Effector memory CD4-positive, alpha-beta T cell (primary cell): ENCODE results near the gene SUSD2.
A peak's percentile ranks its signal among the peaks of the same experiment; 100 is the strongest.

Experiments used
- DNase-seq, 3 donors: peaks; one replicate each; pipeline ENCODE4 v3.0.0-alpha.2; 2020
- H3K27ac ChIP-seq: 2 replicates; pipeline ENCODE4 v1.7.0; 2013; ENCODE audit warnings: mild to moderate bottlenecking, low read length, moderate library complexity; ENCODE audit not compliant: insufficient read depth, poor library complexity, severe bottlenecking
- H3K27me3 ChIP-seq: replicated peaks from 2 replicates; pipeline ENCODE4 v1.7.0; 2013; ENCODE audit warnings: mild to moderate bottlenecking, low read length; ENCODE audit not compliant: insufficient read depth, control insufficient read depth, poor library complexity, severe bottlenecking
- H3K36me3 ChIP-seq: 2 replicates; pipeline ENCODE4 v1.7.0; 2013; ENCODE audit warnings: mild to moderate bottlenecking, low read length, moderate library complexity; ENCODE audit not compliant: control insufficient read depth, insufficient read depth
- H3K4me1 ChIP-seq: 2 replicates; pipeline ENCODE4 v1.7.0; 2013; ENCODE audit warnings: low read length, mild to moderate bottlenecking; ENCODE audit not compliant: control insufficient read depth, insufficient read depth, poor library complexity, severe bottlenecking
- H3K4me3 ChIP-seq: 2 replicates; pipeline ENCODE4 v1.7.0; 2013; ENCODE audit warnings: low read length, low read depth, mild to moderate bottlenecking; ENCODE audit not compliant: insufficient read depth, poor library complexity, severe bottlenecking
- H3K9me3 ChIP-seq: 2 replicates; pipeline ENCODE4 v1.7.0; 2013; ENCODE audit warnings: mild to moderate bottlenecking, low read length, moderate library complexity; ENCODE audit not compliant: control insufficient read depth

Gene SUSD2

GRCh38 chr22:24153353-24153752 is 27.9 kb upstream of the SUSD2 start:
- Histone ChIP-seq H3K9me3 (no peaks in the 10 kb centered on the region), H3K4me1 (peaks cover 48% of the 10 kb centered on the region), H3K4me3 (peak overlapping the region; percentile 20), H3K36me3 (no peaks in the 10 kb centered on the region), H3K27me3 (no peaks in the 10 kb centered on the region), H3K27ac (peak overlapping the region; percentile 58)
- no peak for DNase-seq

GRCh38 chr22:24153959-24154358 is 27.3 kb upstream of the SUSD2 start:
- no peaks in the 10 kb centered on the region for H3K27me3 ChIP-seq
- peak overlapping the region; percentile 20 for H3K4me3 ChIP-seq
- H3K9me3 ChIP-seq: no peaks in the 10 kb centered on the region
- H3K27ac ChIP-seq: peak overlapping the region; percentile 58
- H3K4me1 ChIP-seq: peaks cover 54% of the 10 kb centered on the region
- no peaks in the 10 kb centered on the region for H3K36me3 ChIP-seq
- DNase-seq: no peak

- peak overlapping the region; percentile 58 for H3K27ac ChIP-seq
- peaks cover 62% of the 10 kb centered on the region for H3K4me1 ChIP-seq
- DNase-seq: no peak
- H3K27me3 ChIP-seq: no peaks in the 10 kb centered on the region
- H3K9me3 ChIP-seq: no peaks in the 10 kb centered on the region
- peak overlapping the region; percentile 76 for H3K4me3 ChIP-seq
- peaks cover 1% of the 10 kb centered on the region for H3K36me3 ChIP-seq
Observed at GRCh38 chr22:24154826-24155225, 26.5 kb upstream of the SUSD2 start.

- peak overlapping the region; percentile 76 for H3K4me3 ChIP-seq
- H3K27ac ChIP-seq: peak overlapping the region; percentile 82
- no peaks in the 10 kb centered on the region for H3K9me3 ChIP-seq
- H3K4me1 ChIP-seq: peaks cover 62% of the 10 kb centered on the region
- no peaks in the 10 kb centered on the region for H3K27me3 ChIP-seq
- DNase-seq: no peak
- peaks cover 10% of the 10 kb centered on the region for H3K36me3 ChIP-seq
Observed at GRCh38 chr22:24155627-24156140, 25.6 kb upstream of the SUSD2 start.

GRCh38 chr22:24156141-24156912 is 25.0 kb upstream of the SUSD2 start:
- Histone ChIP-seq H3K9me3 (no peaks in the 10 kb centered on the region), H3K4me1 (peaks cover 62% of the 10 kb centered on the region), H3K36me3 (peaks cover 10% of the 10 kb centered on the region), H3K4me3 (peak overlapping the region; percentile 76), H3K27ac (peak overlapping the region; percentile 82), H3K27me3 (no peaks in the 10 kb centered on the region)
- peak; percentile 35 to 56 (median 55) for DNase-seq

- Histone ChIP-seq H3K4me1 (peaks cover 61% of the 10 kb centered on the region), H3K36me3 (peaks cover 18% of the 10 kb centered on the region), H3K4me3 (peak overlapping the region; percentile 76), H3K27ac (peak overlapping the region; percentile 82), H3K9me3 (no peaks in the 10 kb centered on the region), H3K27me3 (no peaks in the 10 kb centered on the region)
- DNase-seq: peak; percentile 82 to 85 (median 84)
Observed at GRCh38 chr22:24156913-24157821, 24.1 kb upstream of the SUSD2 start.

GRCh38 chr22:24157822-24158135 is 23.5 kb upstream of the SUSD2 start:
- peaks cover 25% of the 10 kb centered on the region for H3K36me3 ChIP-seq
- no peaks in the 10 kb centered on the region for H3K27me3 ChIP-seq
- no peaks in the 10 kb centered on the region for H3K9me3 ChIP-seq
- H3K27ac ChIP-seq: peak overlapping the region; percentile 82
- H3K4me1 ChIP-seq: peaks cover 55% of the 10 kb centered on the region
- DNase-seq: no peak
- peak overlapping the region; percentile 76 for H3K4me3 ChIP-seq

GRCh38 chr22:24159650-24160049 is 21.6 kb upstream of the SUSD2 start:
- peak overlapping the region; percentile 22 for H3K27ac ChIP-seq
- peaks cover 37% of the 10 kb centered on the region for H3K4me1 ChIP-seq
- DNase-seq: no peak
- no peak overlapping the region for H3K4me3 ChIP-seq
- H3K9me3 ChIP-seq: no peaks in the 10 kb centered on the region
- H3K27me3 ChIP-seq: no peaks in the 10 kb centered on the region
- H3K36me3 ChIP-seq: peaks cover 42% of the 10 kb centered on the region

- H3K9me3 ChIP-seq: no peaks in the 10 kb centered on the region
- peaks cover 28% of the 10 kb centered on the region for H3K4me1 ChIP-seq
- no peak for DNase-seq
- H3K27ac ChIP-seq: no peak overlapping the region
- H3K36me3 ChIP-seq: peaks cover 51% of the 10 kb centered on the region
- no peak overlapping the region for H3K4me3 ChIP-seq
- no peaks in the 10 kb centered on the region for H3K27me3 ChIP-seq
Observed at GRCh38 chr22:24160546-24160945, 20.7 kb upstream of the SUSD2 start.

GRCh38 chr22:24161485-24161884 is 19.8 kb upstream of the SUSD2 start:
- peaks cover 26% of the 10 kb centered on the region for H3K4me1 ChIP-seq
- peaks cover 61% of the 10 kb centered on the region for H3K36me3 ChIP-seq
- no peaks in the 10 kb centered on the region for H3K27me3 ChIP-seq
- DNase-seq: no peak
- peak overlapping the region; percentile 38 for H3K27ac ChIP-seq
- no peak overlapping the region for H3K4me3 ChIP-seq
- no peaks in the 10 kb centered on the region for H3K9me3 ChIP-seq
